HL-60/S4 treated with phorbol 12-myristate 13-acetate at 8.2 ng/mL for 4 days and 3 days (cell line): ENCODE results near the gene GPR179.

Source experiments
- in situ Hi-C: fragments of 300-500 bp; cut with MboI; formaldehyde crosslinking; loops from 2 replicates; pipeline ENCODE4 v1.15.0; 2022; ENCODE audit warnings: low sequenced_read_pairs

The GPR179 gene

GRCh38 chr17:38343608-38344419 is at the start of gene GPR179:
Gene GPR179, minus strand, starts transcription at chr17:38343956. Its CDS starts 167 bp downstream, at chr17:38343789.
- in situ Hi-C loops = no loop called here

GRCh38 chr17:38379448-38379847 is 35.7 kb upstream of the GPR179 start:
- in situ Hi-C loops = no loop called here

GRCh38 chr17:38369124-38369886 is 25.5 kb upstream of the GPR179 start:
- in situ Hi-C loops = no loop called here

- in situ Hi-C loops = no loop called here
Measured at GRCh38 chr17:38364741-38365140, 21.0 kb upstream of the GPR179 start.

- in situ Hi-C loops = no loop called here
Measured at GRCh38 chr17:38363016-38363415, 19.3 kb upstream of the GPR179 start.

- in situ Hi-C loops = no loop called here
Measured at GRCh38 chr17:38361694-38362465, 18.1 kb upstream of the GPR179 start.

GRCh38 chr17:38358586-38359513 is 15.1 kb upstream of the GPR179 start:
- in situ Hi-C loops = no loop called here

GRCh38 chr17:38357486-38358123 is 13.8 kb upstream of the GPR179 start:
- in situ Hi-C loops = no loop called here

GRCh38 chr17:38355251-38355650 is 11.5 kb upstream of the GPR179 start:
- in situ Hi-C loops = no loop called here

- in situ Hi-C loops = no loop called here
Measured at GRCh38 chr17:38354466-38354865, 10.7 kb upstream of the GPR179 start.

- in situ Hi-C loops = no loop called here
Measured at GRCh38 chr17:38353668-38354067, 9.9 kb upstream of the GPR179 start.

GRCh38 chr17:38353086-38353604 is 9.4 kb upstream of the GPR179 start:
- in situ Hi-C loops = no loop called here

GRCh38 chr17:38352245-38353085 is 8.7 kb upstream of the GPR179 start:
- in situ Hi-C loops = no loop called here

- in situ Hi-C loops = no loop called here
Measured at GRCh38 chr17:38351412-38352222, 7.9 kb upstream of the GPR179 start, which contains the start of gene SOCS7. Gene SOCS7, plus strand, starts transcription at chr17:38351844. Its CDS starts 209 bp downstream, at chr17:38352053.

GRCh38 chr17:38350035-38350434 is 6.3 kb upstream of the GPR179 start:
- in situ Hi-C loops = no loop called here

GRCh38 chr17:38349097-38349730 is 5.5 kb upstream of the GPR179 start:
- in situ Hi-C loops = no loop called here

GRCh38 chr17:38345743-38346142 is 2.0 kb upstream of the GPR179 start:
- in situ Hi-C loops = no loop called here
